ENCODE measurements around the gene NPAS2. TPM values are rescaled to one million over a fixed set of nuclear protein-coding genes. Genes with fewer than 3 reads are reported as not detected.

The NPAS2 gene
- total RNA-seq, 2 donors from 2014 or later, result 30.1 to 56.9 TPM

GRCh38 chr2:100969998-100970397 lies 150.1 kb downstream of the NPAS2 start:
- intact Hi-C loops (cut with DNase I), result no loop called here
- DNase-seq (ENCODE audit: low spot score), result peak; percentile 55

GRCh38 chr2:100971221-100971620 lies 151.3 kb downstream of the NPAS2 start:
- intact Hi-C loops (cut with DNase I), result no loop called here
- DNase-seq (ENCODE audit: low spot score), result peak; percentile 59

GRCh38 chr2:100972452-100972851 lies 152.5 kb downstream of the NPAS2 start:
- intact Hi-C loops (cut with DNase I), result no loop called here
- DNase-seq (ENCODE audit: low spot score), result no peak

GRCh38 chr2:100974712-100975520 lies 155.0 kb downstream of the NPAS2 start:
- peak; percentile 51 for DNase-seq (ENCODE audit: low spot score)
- intact Hi-C loops (cut with DNase I), result no loop called here

GRCh38 chr2:100975521-100975785 lies 155.5 kb downstream of the NPAS2 start:
- no peak for DNase-seq (ENCODE audit: low spot score)
- intact Hi-C loops (cut with DNase I), result no loop called here

- intact Hi-C loops (cut with DNase I), result no loop called here
- peak; percentile 36 for DNase-seq (ENCODE audit: low spot score)
Observed at GRCh38 chr2:100976061-100976460, 156.1 kb downstream of the NPAS2 start.

- peak; percentile 72 for DNase-seq (ENCODE audit: low spot score)
- intact Hi-C loops (cut with DNase I), result no loop called here
Observed at GRCh38 chr2:100976645-100977391, 156.9 kb downstream of the NPAS2 start.

GRCh38 chr2:100977511-100977910 lies 157.6 kb downstream of the NPAS2 start:
- DNase-seq (ENCODE audit: low spot score), result peak; percentile 53
- intact Hi-C loops (cut with DNase I), result no loop called here

GRCh38 chr2:100978582-100979191 lies 158.7 kb downstream of the NPAS2 start:
- intact Hi-C loops (cut with DNase I), result no loop called here

GRCh38 chr2:100980046-100980445 lies 160.1 kb downstream of the NPAS2 start:
- DNase-seq (ENCODE audit: low spot score), result peak; percentile 46
- intact Hi-C loops (cut with DNase I), result loop anchor here (5.0 kb wide), 5 partner anchors 163 to 1352 kb away; no protein-coding TSS in a partner anchor

More at GRCh38 chr2:100978582-100979191, 158.7 kb downstream of the NPAS2 start:
- peak; percentile 82 for DNase-seq (ENCODE audit: low spot score)

GRCh38 chr2:100981011-100981410 lies 161.1 kb downstream of the NPAS2 start:
- intact Hi-C loops (cut with DNase I), result loop anchor here (5.0 kb wide), 5 partner anchors 164 to 1351 kb away; no protein-coding TSS in a partner anchor
- DNase-seq (ENCODE audit: low spot score), result no peak

- intact Hi-C loops (cut with DNase I), result loop anchor here (5.0 kb wide), 5 partner anchors 165 to 1350 kb away; no protein-coding TSS in a partner anchor
- no peak for DNase-seq (ENCODE audit: low spot score)
Observed at GRCh38 chr2:100982431-100982861, 162.5 kb downstream of the NPAS2 start.

- no peak for DNase-seq (ENCODE audit: low spot score)
- intact Hi-C loops (cut with DNase I), result loop anchor here (5.0 kb wide), 5 partner anchors 166 to 1349 kb away; no protein-coding TSS in a partner anchor
Observed at GRCh38 chr2:100983201-100983600, 163.3 kb downstream of the NPAS2 start.

GRCh38 chr2:100983684-100984310 lies 163.9 kb downstream of the NPAS2 start:
- intact Hi-C loops (cut with DNase I), result loop anchor here (5.0 kb wide), 5 partner anchors 166 to 1349 kb away; no protein-coding TSS in a partner anchor
- no peak for DNase-seq (ENCODE audit: low spot score)

GRCh38 chr2:100984892-100985307 lies 165.0 kb downstream of the NPAS2 start:
- peak; percentile 94 for DNase-seq (ENCODE audit: low spot score)

GRCh38 chr2:100986157-100986556 lies 166.2 kb downstream of the NPAS2 start:
- intact Hi-C loops (cut with DNase I), result loop anchor here in 1 of 2 donors (5.0 kb wide), 1 partner anchor 1324 kb away; no protein-coding TSS in a partner anchor

More at GRCh38 chr2:100984892-100985307, 165.0 kb downstream of the NPAS2 start:
- intact Hi-C loops (cut with DNase I), result loop anchor here (5.0 kb wide), 6 partner anchors 168 to 1347 kb away; no protein-coding TSS in a partner anchor

GRCh38 chr2:100987536-100987935 lies 167.6 kb downstream of the NPAS2 start:
- intact Hi-C loops (cut with DNase I), result loop anchor here in 1 of 2 donors (5.0 kb wide), 1 partner anchor 1325 kb away; no protein-coding TSS in a partner anchor
- DNase-seq (ENCODE audit: low spot score), result no peak

More at GRCh38 chr2:100986157-100986556, 166.2 kb downstream of the NPAS2 start:
- no peak for DNase-seq (ENCODE audit: low spot score)

GRCh38 chr2:100987974-100988373 lies 168.0 kb downstream of the NPAS2 start:
- intact Hi-C loops (cut with DNase I), result loop anchor here in 1 of 2 donors (5.0 kb wide), 1 partner anchor 1326 kb away; no protein-coding TSS in a partner anchor
- DNase-seq (ENCODE audit: low spot score), result no peak
